Stimulated activated CD8-positive, alpha-beta memory T cell treated with anti-CD3 and anti-CD28 coated beads, Interleukin-2, amount 100 ng/mL, for 1 hour (primary cell): ENCODE data around the gene LTBP1.
"Not testable (repeated sequence)": the region's sequence is repeated elsewhere in the genome, so short reads cannot be mapped to it uniquely, and the experiment has no call there.

Experiments used
- DNase-seq, 2 donors: peaks; one replicate each; pipeline ENCODE4 v3.0.0-alpha.2; 2020; ENCODE audit warnings: low read depth in 2 of 2

LTBP1 gene

GRCh38 chr2:32960647-32961403 is 14.1 kb downstream of the LTBP1 start:
- DNase-seq = no peak

GRCh38 chr2:32962690-32963089 is 15.9 kb downstream of the LTBP1 start:
- DNase-seq = no peak

GRCh38 chr2:32963941-32964340 is 17.2 kb downstream of the LTBP1 start:
- DNase-seq = no peak

- no peak for DNase-seq
Measured at GRCh38 chr2:32965523-32966171, 18.9 kb downstream of the LTBP1 start.

- DNase-seq = no peak
Measured at GRCh38 chr2:32969444-32970162, 22.9 kb downstream of the LTBP1 start.

DNA sequence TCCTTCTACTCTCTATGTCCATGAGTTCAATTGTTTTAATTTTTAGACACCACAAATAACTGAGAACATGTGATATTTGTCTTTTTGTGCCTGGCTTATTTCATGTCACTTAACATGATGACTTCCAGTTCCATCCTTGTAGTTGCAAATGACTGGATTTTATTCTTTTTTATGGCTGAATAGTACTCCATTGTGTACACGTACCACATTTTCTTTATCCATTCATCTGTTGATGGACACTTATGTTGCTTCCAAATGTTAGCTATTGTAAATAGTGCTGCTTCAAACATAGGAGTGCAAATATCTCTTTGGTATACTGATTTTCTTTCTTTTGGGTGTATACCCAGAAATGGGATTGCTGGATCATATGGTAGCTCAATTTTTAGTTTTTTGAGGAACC is 27.0 kb downstream of the LTBP1 start:
- DNase-seq = not testable (repeated sequence)

- no peak for DNase-seq
Measured at GRCh38 chr2:32976409-32977063, 29.8 kb downstream of the LTBP1 start.

GRCh38 chr2:32977228-32977758 is 30.5 kb downstream of the LTBP1 start:
- no peak for DNase-seq

DNA sequence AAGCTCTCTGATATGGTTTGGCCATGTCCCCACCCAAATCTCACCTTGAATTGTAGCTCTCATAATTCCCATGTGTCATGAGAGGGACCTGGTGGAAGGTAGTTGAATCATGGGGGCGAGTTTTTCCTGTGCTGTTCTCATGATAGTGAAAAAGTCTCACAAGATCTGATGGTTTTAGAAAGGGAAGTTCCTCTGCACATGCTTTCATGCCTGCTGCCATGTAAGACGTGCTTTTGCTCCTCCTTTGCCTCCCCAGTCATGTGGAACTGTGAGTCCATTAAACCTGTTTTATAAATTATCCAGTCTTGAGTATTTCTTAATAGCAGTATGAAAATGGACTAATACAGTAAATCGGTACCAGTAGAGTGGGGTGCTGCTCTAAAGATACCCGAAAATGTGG is 34.9 kb downstream of the LTBP1 start:
- no peak for DNase-seq

GRCh38 chr2:32983193-32983924 is 36.6 kb downstream of the LTBP1 start:
- not testable (repeated sequence) for DNase-seq

- DNase-seq = no peak
Measured at GRCh38 chr2:32986480-32986879, 39.7 kb downstream of the LTBP1 start.

GRCh38 chr2:32988525-32988924 is 41.8 kb downstream of the LTBP1 start:
- DNase-seq = no peak

DNA sequence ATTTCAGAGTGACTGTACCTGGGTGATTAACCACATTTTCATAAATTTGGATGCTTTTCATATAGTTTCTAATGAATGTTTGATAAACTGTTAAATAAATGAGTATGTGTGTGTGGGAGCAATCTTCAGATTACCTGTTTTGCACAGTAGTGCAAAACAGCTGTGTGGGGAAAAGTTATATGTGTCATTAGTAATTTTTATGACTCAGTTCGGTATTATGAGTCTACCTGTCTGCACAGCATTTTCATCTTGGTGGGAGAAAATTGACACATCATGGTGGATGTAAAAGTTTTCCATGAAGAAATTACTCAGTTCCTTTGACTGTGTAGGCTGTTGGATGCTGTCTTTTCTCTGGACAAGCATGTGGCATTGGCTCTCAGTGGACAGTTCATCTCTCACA is 43.8 kb downstream of the LTBP1 start:
- DNase-seq = no peak

- DNase-seq = no peak
Measured at GRCh38 chr2:32991091-32991845, 44.5 kb downstream of the LTBP1 start.

DNA sequence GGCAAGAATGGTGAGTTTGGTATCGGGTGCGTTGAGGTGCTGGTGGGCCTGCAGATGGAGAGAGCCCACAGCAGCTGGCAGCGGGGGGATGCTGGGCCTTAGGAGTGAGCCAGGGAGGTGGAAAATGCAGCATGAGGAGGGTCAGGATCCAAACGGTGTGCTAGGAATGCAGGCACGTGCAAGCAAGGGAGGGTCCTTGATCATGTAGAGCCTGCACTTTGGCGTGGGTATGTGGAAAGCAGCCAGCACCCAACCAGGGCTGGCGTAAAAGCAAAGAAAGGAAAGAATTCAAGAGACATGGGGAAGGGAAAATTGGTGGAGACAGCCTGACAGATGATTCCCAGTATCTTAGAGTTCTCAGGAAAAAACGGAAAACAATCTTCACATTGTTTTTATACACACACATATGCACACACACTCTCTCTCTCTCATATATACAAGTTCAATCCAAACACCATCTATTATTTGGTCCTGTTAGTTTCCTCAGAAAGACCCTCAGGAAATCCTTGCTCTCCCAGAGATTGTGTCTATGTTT is 46.3 kb downstream of the LTBP1 start:
- no peak for DNase-seq

GRCh38 chr2:32997705-32998104 is 51.0 kb downstream of the LTBP1 start:
- no peak for DNase-seq

GRCh38 chr2:33000986-33001385 is 54.2 kb downstream of the LTBP1 start:
- no peak for DNase-seq

DNA sequence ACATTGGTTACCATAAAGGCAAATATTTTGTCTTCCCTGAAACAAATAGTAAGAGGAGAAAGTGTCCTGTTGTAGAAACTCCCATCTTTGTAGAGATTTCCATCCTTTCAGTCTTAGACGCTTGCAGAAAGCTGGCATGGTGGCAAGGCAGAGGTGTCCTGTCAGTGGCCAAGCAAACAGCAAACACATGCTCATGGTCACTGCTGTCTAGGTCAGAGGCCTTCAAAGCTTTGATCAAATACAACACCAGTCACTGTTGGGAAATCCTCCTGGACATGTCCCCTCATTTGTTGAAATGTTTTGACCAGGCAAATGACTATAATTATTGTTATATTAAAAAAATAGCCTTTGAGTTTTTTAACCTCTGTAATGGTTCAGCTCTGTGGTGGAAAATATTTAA is 55.1 kb downstream of the LTBP1 start:
- DNase-seq = no peak

DNA sequence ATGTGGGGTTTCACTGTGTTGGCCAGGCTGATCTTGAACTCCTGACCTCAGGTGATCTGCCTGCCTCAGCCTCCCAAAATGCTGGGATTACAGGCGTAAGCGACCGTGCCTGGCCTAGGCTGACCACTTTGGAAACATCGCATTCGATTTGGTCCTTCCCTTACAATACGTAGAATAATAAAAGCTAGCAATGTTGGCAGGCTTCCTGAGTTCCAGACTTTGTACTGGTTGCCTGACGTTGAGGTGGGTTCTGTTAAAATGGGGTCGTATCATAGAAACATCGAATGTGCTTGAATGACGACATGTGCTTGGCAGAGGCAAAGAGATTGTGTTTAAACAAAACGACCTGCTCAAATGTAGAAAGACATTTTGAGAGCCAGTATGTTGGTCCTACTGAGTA is 56.1 kb downstream of the LTBP1 start:
- no peak for DNase-seq

DNA sequence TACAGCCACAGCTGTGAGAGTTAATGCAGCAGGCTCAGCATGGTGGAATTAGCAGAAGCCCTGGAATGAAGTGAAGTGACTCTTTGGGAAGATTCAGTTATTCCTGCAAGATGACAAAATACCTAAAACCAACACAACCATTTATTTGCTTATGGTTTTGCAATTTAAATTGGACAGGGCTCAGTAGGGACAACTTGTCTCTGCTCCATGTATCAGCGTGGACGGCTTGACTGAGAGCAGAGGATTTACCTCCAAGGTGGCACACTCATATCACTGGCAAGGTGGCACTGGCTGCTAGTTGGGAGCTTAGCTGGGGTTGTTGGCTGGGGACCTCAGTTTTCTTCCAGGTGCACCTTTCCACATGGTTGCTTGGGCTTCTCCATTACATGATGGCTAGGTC is 58.3 kb downstream of the LTBP1 start:
- no peak for DNase-seq
